Right lobe of liver (tissue), 6 donors: ENCODE data around the gene SYT9. TPM values are rescaled to one million over a fixed set of nuclear protein-coding genes. Genes with fewer than 3 reads are reported as not detected.

Experiments
- ATAC-seq, 4 donors: fragments of 200-7000 bp; cut with Tn5 transposase; one replicate each; pipeline ENCODE4 v1.9.1; 2020; ENCODE audit warnings: mild to moderate bottlenecking in 4 of 4, moderate library complexity in 4 of 4
- DNase-seq, 3 donors: peaks; one replicate each; pipeline ENCODE4 v3.0.0-alpha.2; 2020
- H3K27ac ChIP-seq, 3 donors: fragments of 200-600 bp; one replicate each; pipeline ENCODE4 v1.8.0; 2022
- H3K27me3 ChIP-seq, 2 donors: fragments of 200-600 bp; one replicate each; pipeline ENCODE4 v1.8.0; 2022
- H3K36me3 ChIP-seq, 4 donors: fragments of 200-600 bp; sonication (generic) in 1 of 4; one replicate each; pipeline versions ENCODE4 v1.5.1 to v1.8.0; 2017 to 2022; ENCODE audit warnings: control low read depth in 1 of 4
- H3K4me1 ChIP-seq, 4 donors: fragments of 200-600 bp; sonication (generic) in 1 of 4; one replicate each; pipeline versions ENCODE4 v1.5.1 to v1.8.0; 2017 to 2022; ENCODE audit warnings: control low read depth in 1 of 4
- H3K4me3 ChIP-seq, 3 donors: fragments of 200-600 bp; one replicate each; pipeline ENCODE4 v1.8.0; 2022
- H3K9me3 ChIP-seq, 4 donors: fragments of 200-600 bp; sonication (generic) in 1 of 4; one replicate each; pipeline versions ENCODE4 v1.5.1 to v1.8.0; 2017 to 2022; ENCODE audit warnings: control low read depth in 1 of 4
- CTCF ChIP-seq, 4 donors: fragments of 200-600 bp in 3 of 4; fragments of 450-650 bp in 1 of 4; IDR thresholded peaks; one replicate each; pipeline versions ENCODE4 v1.5.1 to v1.8.0; 2016 to 2022; ENCODE audit warnings: antibody characterized with exemption in 4 of 4, mild to moderate bottlenecking in 2 of 4
- POLR2A ChIP-seq: fragments of 450-650 bp; IDR thresholded peaks from one replicate; pipeline ENCODE4 v1.6.1; 2017; ENCODE audit warnings: antibody characterized with exemption, mild to moderate bottlenecking
- WGBS: methylation state at CpG from one replicate; pipeline ENCODE4 v1.1.6; 2018; ENCODE audit warnings: low coverage, low lambda C conversion rate; ENCODE audit not compliant: insufficient coverage; ENCODE audit errors: missing lambda C conversion rate; 5-methylcytosine and 5-hydroxymethylcytosine counted together
- intact Hi-C, 2 donors: fragments of 100-400 bp; cut with DNase I; formaldehyde crosslinking; loops; one replicate each; pipeline versions ENCODE4 v1.11.2 to v1.14.1; 2022
- total RNA-seq, 6 experiments: library from RNA; depleted of rRNA in 2 of 6; stranded (reverse); fragments of >200 nt in 2 of 6; fragmentation: NEBNext Ultra II Directional in 3 of 6; extraction: Animal tissue kit (Norgen Biotek cat#: 25700) in 3 of 6; gene quantifications; one replicate each; pipeline versions ENCODE4 v1.1.0 to v1.2.4, GENCODE V29; 2016 to 2023
- donor health status: DM: no; HTN: yes; CAD: no.
- donor health status: DM: no; HTN: no; CAD: no.
- donor health status: DM: no; HTN: no; CAD: no.
- donor health status: DM: no; HTN: yes; CAD: no.
- donor health status: DM: no; HTN: yes; CAD: no.

SYT9 gene
- total RNA-seq, 6 experiments from 2014 or later: 3.0 to 12.6 (median 4.5) TPM

- no peak for DNase-seq
- WGBS: 70% methylated on average over 2 of the region's 2 CpGs
- Histone ChIP-seq H3K27me3 (no peaks in the 10 kb centered on the region), H3K27ac (no peak overlapping the region), H3K9me3 (no peaks in the 10 kb centered on the region), H3K4me1 (no peaks in the 10 kb centered on the region), H3K36me3 (no peaks in the 10 kb centered on the region), H3K4me3 (no peak overlapping the region)
- no peak for ATAC-seq
- intact Hi-C loops: no loop called here
- no peak for TF ChIP-seq POLR2A
These were observed 41.2 kb downstream of the SYT9 start for GRCh38 chr11:7292922-7293321.

GRCh38 chr11:7299393-7299792 lies 47.7 kb downstream of the SYT9 start:
- Histone ChIP-seq H3K27ac (no peak overlapping the region), H3K4me1 (no peaks in the 10 kb centered on the region), H3K36me3 (no peaks in the 10 kb centered on the region), H3K4me3 (no peak overlapping the region), H3K27me3 (no peaks in the 10 kb centered on the region), H3K9me3 (no peaks in the 10 kb centered on the region)
- ATAC-seq (no peak), DNase-seq (no peak)
- intact Hi-C loops: no loop called here
- WGBS: 74% methylated on average over 3 of the region's 3 CpGs
- TF ChIP-seq CTCF (IDR thresholded peaks at IDR 0.05) (no peak), POLR2A (no peak)

GRCh38 chr11:7300281-7300680 lies 48.6 kb downstream of the SYT9 start:
- ATAC-seq (no peak), DNase-seq (no peak)
- intact Hi-C loops: no loop called here
- no peak for TF ChIP-seq CTCF (IDR thresholded peaks at IDR 0.05)
- TF ChIP-seq POLR2A: no peak
- Histone ChIP-seq H3K27me3 (no peaks in the 10 kb centered on the region), H3K9me3 (no peaks in the 10 kb centered on the region), H3K4me3 (no peak overlapping the region), H3K4me1 (no peaks in the 10 kb centered on the region), H3K36me3 (no peaks in the 10 kb centered on the region), H3K27ac (no peak overlapping the region)
- WGBS: 56% methylated on average over 2 of the region's 2 CpGs

GRCh38 chr11:7303146-7303545 lies 51.4 kb downstream of the SYT9 start:
- no peak overlapping the region for H3K4me3 ChIP-seq
- ATAC-seq (no peak), DNase-seq (no peak)
- no peaks in the 10 kb centered on the region for H3K27me3 ChIP-seq
- WGBS: 97% methylated on average over 7 of the region's 11 CpGs
- intact Hi-C loops: no loop called here
- no peaks in the 10 kb centered on the region for H3K4me1 ChIP-seq
- no peaks in the 10 kb centered on the region for H3K9me3 ChIP-seq
- TF ChIP-seq CTCF (IDR thresholded peaks at IDR 0.05) (no peak), POLR2A (no peak)
- H3K27ac ChIP-seq: no peak overlapping the region
- no peaks in the 10 kb centered on the region for H3K36me3 ChIP-seq

GRCh38 chr11:7306900-7307299 lies 55.2 kb downstream of the SYT9 start:
- 24% methylated on average over 2 of the region's 2 CpGs for WGBS
- no peaks in the 10 kb centered on the region for H3K27me3 ChIP-seq
- no peaks in the 10 kb centered on the region for H3K9me3 ChIP-seq
- H3K36me3 ChIP-seq: no peaks in the 10 kb centered on the region
- H3K27ac ChIP-seq: no peak overlapping the region
- no peak for TF ChIP-seq CTCF (IDR thresholded peaks at IDR 0.05)
- TF ChIP-seq POLR2A: no peak
- H3K4me1 ChIP-seq: no peaks in the 10 kb centered on the region
- no peak overlapping the region for H3K4me3 ChIP-seq
- ATAC-seq: peak in 2 of 4 donors; percentile 45 to 65
- intact Hi-C loops: no loop called here
- DNase-seq: no peak
